ENCODE results near the gene NECAP2.
"Not testable (repeated sequence)": the region's sequence is repeated elsewhere in the genome, so short reads cannot be mapped to it uniquely, and the experiment has no call there.

- TF ChIP-seq, protein P1, sequence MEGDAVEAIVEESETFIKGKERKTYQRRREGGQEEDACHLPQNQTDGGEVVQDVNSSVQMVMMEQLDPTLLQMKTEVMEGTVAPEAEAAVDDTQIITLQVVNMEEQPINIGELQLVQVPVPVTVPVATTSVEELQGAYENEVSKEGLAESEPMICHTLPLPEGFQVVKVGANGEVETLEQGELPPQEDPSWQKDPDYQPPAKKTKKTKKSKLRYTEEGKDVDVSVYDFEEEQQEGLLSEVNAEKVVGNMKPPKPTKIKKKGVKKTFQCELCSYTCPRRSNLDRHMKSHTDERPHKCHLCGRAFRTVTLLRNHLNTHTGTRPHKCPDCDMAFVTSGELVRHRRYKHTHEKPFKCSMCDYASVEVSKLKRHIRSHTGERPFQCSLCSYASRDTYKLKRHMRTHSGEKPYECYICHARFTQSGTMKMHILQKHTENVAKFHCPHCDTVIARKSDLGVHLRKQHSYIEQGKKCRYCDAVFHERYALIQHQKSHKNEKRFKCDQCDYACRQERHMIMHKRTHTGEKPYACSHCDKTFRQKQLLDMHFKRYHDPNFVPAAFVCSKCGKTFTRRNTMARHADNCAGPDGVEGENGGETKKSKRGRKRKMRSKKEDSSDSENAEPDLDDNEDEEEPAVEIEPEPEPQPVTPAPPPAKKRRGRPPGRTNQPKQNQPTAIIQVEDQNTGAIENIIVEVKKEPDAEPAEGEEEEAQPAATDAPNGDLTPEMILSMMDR (IDR thresholded peaks at IDR 0.05; ENCODE audit: insufficient read depth, low read length, poor library complexity, severe bottlenecking) = not testable (repeated sequence)
- not testable (repeated sequence) for TF ChIP-seq EZH2phosphoT487 (conservative IDR thresholded peaks at IDR 0.05; ENCODE audit: low read length)
These were observed 52.4 kb downstream of the NECAP2 start for GRCh38 chr1:16492937-16493336.

Measured in SU-DHL-6 (cell line).